ENCODE data around the gene SYCP2L.
"Not testable (repeated sequence)": the region's sequence is repeated elsewhere in the genome, so short reads cannot be mapped to it uniquely, and the experiment has no call there.

SYCP2L gene

GRCh38 chr6:10886691-10887502, at the start of gene SYCP2L:
SYCP2L (plus strand) TSS chr6:10887052; CDS start chr6:10887127, 75 bp downstream.
- no peak for DNase-seq (ENCODE audit: low read depth in 1 of 2, low spot score in 1 of 2)

GRCh38 chr6:10837622-10837994, 49.2 kb upstream of the SYCP2L start:
- DNase-seq (ENCODE audit: low read depth in 1 of 2, low spot score in 1 of 2), result peak in 1 of 2 donors; percentile 4

GRCh38 chr6:10837995-10838793, 48.7 kb upstream of the SYCP2L start, which contains the start of gene MAK:
MAK (minus strand) TSS chr6:10838539; CDS start chr6:10830648, 7,891 bp downstream.
- DNase-seq (ENCODE audit: low read depth in 1 of 2, low spot score in 1 of 2), result peak; percentile 71 to 79

- DNase-seq (ENCODE audit: low read depth in 1 of 2, low spot score in 1 of 2), result no peak
Observed at GRCh38 chr6:10838794-10839333, 48.0 kb upstream of the SYCP2L start.

GRCh38 chr6:10843554-10843953, 43.3 kb upstream of the SYCP2L start:
- DNase-seq (ENCODE audit: low read depth in 1 of 2, low spot score in 1 of 2), result no peak

- DNase-seq (ENCODE audit: low read depth in 1 of 2, low spot score in 1 of 2), result no peak
Observed at GRCh38 chr6:10847684-10848083, 39.2 kb upstream of the SYCP2L start.

GRCh38 chr6:10849901-10850300, 37.0 kb upstream of the SYCP2L start:
- no peak for DNase-seq (ENCODE audit: low read depth in 1 of 2, low spot score in 1 of 2)

- DNase-seq (ENCODE audit: low read depth in 1 of 2, low spot score in 1 of 2), result no peak
Observed at GRCh38 chr6:10850728-10851127, 36.1 kb upstream of the SYCP2L start.

- no peak for DNase-seq (ENCODE audit: low read depth in 1 of 2, low spot score in 1 of 2)
Observed at GRCh38 chr6:10852361-10852960, 34.4 kb upstream of the SYCP2L start.

- not testable (repeated sequence) for DNase-seq (ENCODE audit: low read depth in 1 of 2, low spot score in 1 of 2)
Observed at GRCh38 chr6:10853849-10854300, 33.0 kb upstream of the SYCP2L start.

GRCh38 chr6:10854922-10855632, 31.8 kb upstream of the SYCP2L start:
- DNase-seq (ENCODE audit: low read depth in 1 of 2, low spot score in 1 of 2), result no peak

GRCh38 chr6:10857259-10857658, 29.6 kb upstream of the SYCP2L start:
- DNase-seq (ENCODE audit: low read depth in 1 of 2, low spot score in 1 of 2), result no peak

GRCh38 chr6:10861086-10861485, 25.8 kb upstream of the SYCP2L start:
- DNase-seq (ENCODE audit: low read depth in 1 of 2, low spot score in 1 of 2), result no peak

GRCh38 chr6:10862361-10862760, 24.5 kb upstream of the SYCP2L start:
- no peak for DNase-seq (ENCODE audit: low read depth in 1 of 2, low spot score in 1 of 2)

GRCh38 chr6:10863031-10863430, 23.8 kb upstream of the SYCP2L start:
- not testable (repeated sequence) for DNase-seq (ENCODE audit: low read depth in 1 of 2, low spot score in 1 of 2)

- not testable (repeated sequence) for DNase-seq (ENCODE audit: low read depth in 1 of 2, low spot score in 1 of 2)
Observed at GRCh38 chr6:10866709-10867108, 20.1 kb upstream of the SYCP2L start.

- DNase-seq (ENCODE audit: low read depth in 1 of 2, low spot score in 1 of 2), result no peak
Observed at GRCh38 chr6:10867952-10868351, 18.9 kb upstream of the SYCP2L start.

- DNase-seq (ENCODE audit: low read depth in 1 of 2, low spot score in 1 of 2), result no peak
Observed at GRCh38 chr6:10873374-10873773, 13.5 kb upstream of the SYCP2L start.

GRCh38 chr6:10874207-10874606, 12.6 kb upstream of the SYCP2L start:
- no peak for DNase-seq (ENCODE audit: low read depth in 1 of 2, low spot score in 1 of 2)

GRCh38 chr6:10875026-10875425, 11.8 kb upstream of the SYCP2L start:
- no peak for DNase-seq (ENCODE audit: low read depth in 1 of 2, low spot score in 1 of 2)

- no peak for DNase-seq (ENCODE audit: low read depth in 1 of 2, low spot score in 1 of 2)
Observed at GRCh38 chr6:10877012-10877411, 9.8 kb upstream of the SYCP2L start.
